GM20000 (cell line): ENCODE results near the gene PLOD3.
A peak's percentile ranks its signal among the peaks of the same experiment; 100 is the strongest.

Experiments used
- DNase-seq: peaks from one replicate; pipeline ENCODE4 v3.0.0; 2012; ENCODE audit warnings: low spot score
- CTCF ChIP-seq: IDR thresholded peaks from 2 replicates; pipeline ENCODE4 v1.5.1; 2012; ENCODE audit warnings: mild to moderate bottlenecking, control low read depth; ENCODE audit errors: extremely low read depth, missing control alignments

The PLOD3 gene

GRCh38 chr7:101172854-101173751 is 44.3 kb downstream of the PLOD3 start:
- TF ChIP-seq CTCF, result no peak
- no peak for DNase-seq

GRCh38 chr7:101172005-101172853 is 45.2 kb downstream of the PLOD3 start:
- no peak for DNase-seq
- TF ChIP-seq CTCF, result no peak

DNA sequence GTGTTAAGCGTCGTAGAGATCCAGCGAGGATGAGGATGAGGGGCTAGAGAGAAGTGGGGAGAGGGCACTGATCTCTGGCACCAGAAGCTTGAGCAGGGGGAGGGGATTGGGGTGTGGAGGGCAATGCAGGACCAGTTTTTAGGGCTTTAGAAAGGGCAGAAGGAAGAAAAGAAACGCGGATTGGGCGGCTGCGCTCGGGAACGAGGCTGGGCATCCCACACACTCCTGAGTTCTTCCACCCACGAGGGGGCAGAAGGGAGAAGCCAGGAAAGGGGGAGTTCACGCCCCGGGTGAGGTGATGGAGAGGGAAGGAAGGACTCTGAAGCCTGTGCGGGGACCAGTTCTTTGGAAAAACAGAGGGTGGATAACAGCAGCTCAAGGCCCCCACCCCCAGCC is 45.9 kb downstream of the PLOD3 start:
- no peak for TF ChIP-seq CTCF
- no peak for DNase-seq

- DNase-seq, result no peak
- no peak for TF ChIP-seq CTCF
Observed at GRCh38 chr7:101170617-101171441, 46.6 kb downstream of the PLOD3 start.

GRCh38 chr7:101169838-101170551 is 47.4 kb downstream of the PLOD3 start:
- DNase-seq, result peak; percentile 85
- peak; percentile 97 for TF ChIP-seq CTCF

DNA sequence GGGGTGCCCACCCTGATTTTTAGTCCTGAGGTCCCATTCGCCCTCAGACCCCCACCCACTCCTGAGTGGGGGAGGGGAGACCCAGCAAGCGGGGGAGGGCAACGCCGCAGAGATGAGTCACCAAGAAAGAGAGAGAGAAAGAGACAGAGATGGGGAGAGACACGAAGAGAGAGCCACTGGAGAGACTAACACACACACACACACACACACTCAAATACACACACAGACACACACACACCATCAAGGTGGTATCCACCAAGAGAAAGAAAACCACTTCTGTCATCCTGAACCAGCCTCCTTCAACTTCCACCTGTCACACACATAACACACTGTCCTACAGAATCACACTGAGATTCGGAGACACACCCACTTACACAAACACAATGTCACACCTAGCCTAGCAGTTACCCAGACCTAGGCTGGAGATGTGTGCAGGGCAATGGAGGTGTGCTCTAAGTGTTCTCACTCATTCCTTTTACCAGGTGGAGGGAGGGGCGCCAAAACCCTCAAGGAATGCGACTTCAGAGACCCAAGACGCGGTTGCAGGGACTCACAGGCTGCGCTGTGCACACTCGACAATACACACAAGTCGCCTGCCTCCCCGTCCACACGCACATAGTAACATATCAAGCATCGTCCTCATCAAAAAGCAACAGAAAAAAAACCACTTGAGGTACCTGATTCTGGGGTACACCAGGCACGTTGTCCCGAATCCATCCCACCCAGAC is 48.1 kb downstream of the PLOD3 start:
- TF ChIP-seq CTCF, result no peak
- no peak for DNase-seq
